RWPE2 (cell line): ENCODE data around the gene CABS1.

Experiments
- ATAC-seq: fragments of 200-7000 bp; cut with Tn5 transposase; 3 replicates; pipeline ENCODE4 v1.9.1; 2021; ENCODE audit warnings: low read depth
- DNase-seq: peaks from one replicate; pipeline ENCODE4 v3.0.0-alpha.2; 2020; ENCODE audit warnings: low spot score
- H3K27ac ChIP-seq: fragments of 450-650 bp; 2 replicates; pipeline ENCODE4 v1.5.1; 2017; ENCODE audit warnings: mild to moderate bottlenecking; ENCODE audit not compliant: poor library complexity, severe bottlenecking
- H3K27me3 ChIP-seq: fragments of 250-450 bp; sonication (Bioruptor Pico); 2 replicates; pipeline ENCODE4 v1.5.1; 2021; ENCODE audit warnings: mild to moderate bottlenecking, moderate library complexity; ENCODE audit not compliant: insufficient read depth, poor library complexity, severe bottlenecking
- H3K36me3 ChIP-seq: fragments of 250-450 bp; sonication (Bioruptor Pico); 2 replicates; pipeline ENCODE4 v1.5.1; 2020; ENCODE audit warnings: low read depth, mild to moderate bottlenecking, moderate library complexity
- H3K4me1 ChIP-seq: fragments of 250-450 bp; sonication (Bioruptor Pico); 2 replicates; pipeline ENCODE4 v1.5.1; 2021; ENCODE audit warnings: mild to moderate bottlenecking, moderate library complexity; ENCODE audit not compliant: insufficient read depth, poor library complexity, severe bottlenecking
- H3K4me3 ChIP-seq: fragments of 250-450 bp; sonication (Bioruptor Pico); 2 replicates; pipeline ENCODE4 v1.5.1; 2021; ENCODE audit warnings: mild to moderate bottlenecking, moderate library complexity; ENCODE audit not compliant: severe bottlenecking
- H3K9me3 ChIP-seq: fragments of 250-450 bp; sonication (Bioruptor Pico); 2 replicates; pipeline ENCODE4 v1.5.1; 2021; ENCODE audit warnings: mild to moderate bottlenecking, moderate library complexity; ENCODE audit not compliant: severe bottlenecking
- TF ChIP-seq, protein P1 (sequence below): fragments of 450-650 bp; IDR thresholded peaks from one replicate; pipeline ENCODE4 v1.5.1; 2017; ENCODE audit warnings: mild to moderate bottlenecking, moderate library complexity; ENCODE audit not compliant: poor library complexity, severe bottlenecking

The CABS1 gene

DNA sequence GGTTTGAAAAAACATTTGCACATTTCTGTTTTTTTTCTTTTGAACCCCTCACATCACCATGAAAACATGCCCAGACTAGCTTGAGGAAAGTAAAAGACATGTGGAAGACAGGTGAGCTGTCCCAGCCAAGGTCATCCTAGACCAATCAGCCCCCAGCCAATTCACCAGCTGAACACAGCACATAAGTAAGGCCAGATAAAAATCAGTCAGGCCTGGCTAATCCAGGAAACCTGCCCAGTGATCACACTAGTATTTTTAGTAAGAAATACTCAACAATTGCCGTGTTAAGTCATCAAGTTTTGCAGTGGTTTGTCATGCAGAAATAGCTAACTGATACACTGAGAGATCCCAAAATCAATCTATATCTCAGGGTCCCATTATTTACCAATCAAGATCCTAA lies 21.4 kb downstream of the CABS1 start:
- H3K4me3 ChIP-seq = no peak overlapping the region

DNA sequence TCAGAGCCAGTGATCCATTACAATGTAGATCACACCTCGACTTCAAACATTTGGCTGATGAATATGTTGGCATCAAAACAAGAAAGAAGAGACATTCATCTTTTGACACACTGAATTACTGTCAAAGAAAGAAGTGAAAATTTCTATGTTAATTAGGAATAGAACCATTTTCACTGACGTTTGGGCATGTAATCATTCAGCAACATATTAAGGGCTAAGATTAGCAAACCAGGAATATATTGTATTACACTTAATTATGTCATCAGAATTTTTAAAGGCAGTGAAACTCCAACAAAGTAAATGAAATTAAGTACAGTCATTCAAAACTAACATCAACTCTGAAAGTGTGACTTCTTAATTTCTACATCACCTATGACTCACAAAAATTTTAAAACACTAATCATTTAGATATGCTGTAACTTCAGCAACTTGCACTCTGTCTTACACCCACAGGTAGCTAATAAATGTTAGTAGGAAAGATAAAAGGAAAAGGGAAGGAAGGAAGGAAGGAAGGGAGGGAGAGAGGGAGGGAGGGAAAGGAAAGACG lies 24.4 kb downstream of the CABS1 start:
- H3K27ac ChIP-seq = no peak overlapping the region
- TF ChIP-seq, protein P1, sequence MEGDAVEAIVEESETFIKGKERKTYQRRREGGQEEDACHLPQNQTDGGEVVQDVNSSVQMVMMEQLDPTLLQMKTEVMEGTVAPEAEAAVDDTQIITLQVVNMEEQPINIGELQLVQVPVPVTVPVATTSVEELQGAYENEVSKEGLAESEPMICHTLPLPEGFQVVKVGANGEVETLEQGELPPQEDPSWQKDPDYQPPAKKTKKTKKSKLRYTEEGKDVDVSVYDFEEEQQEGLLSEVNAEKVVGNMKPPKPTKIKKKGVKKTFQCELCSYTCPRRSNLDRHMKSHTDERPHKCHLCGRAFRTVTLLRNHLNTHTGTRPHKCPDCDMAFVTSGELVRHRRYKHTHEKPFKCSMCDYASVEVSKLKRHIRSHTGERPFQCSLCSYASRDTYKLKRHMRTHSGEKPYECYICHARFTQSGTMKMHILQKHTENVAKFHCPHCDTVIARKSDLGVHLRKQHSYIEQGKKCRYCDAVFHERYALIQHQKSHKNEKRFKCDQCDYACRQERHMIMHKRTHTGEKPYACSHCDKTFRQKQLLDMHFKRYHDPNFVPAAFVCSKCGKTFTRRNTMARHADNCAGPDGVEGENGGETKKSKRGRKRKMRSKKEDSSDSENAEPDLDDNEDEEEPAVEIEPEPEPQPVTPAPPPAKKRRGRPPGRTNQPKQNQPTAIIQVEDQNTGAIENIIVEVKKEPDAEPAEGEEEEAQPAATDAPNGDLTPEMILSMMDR = no peak
- ATAC-seq = peak; percentile 45; the same call in 1 of the 3 replicates
- H3K27me3 ChIP-seq = no peaks in the 10 kb centered on the region
- H3K9me3 ChIP-seq = no peaks in the 10 kb centered on the region
- no peaks in the 10 kb centered on the region for H3K36me3 ChIP-seq
- DNase-seq = no peak
- no peaks in the 10 kb centered on the region for H3K4me1 ChIP-seq
- no peak overlapping the region for H3K4me3 ChIP-seq

More for the DNA sequence above, 21.4 kb downstream of the CABS1 start:
- Histone ChIP-seq H3K27ac (no peak overlapping the region), H3K4me1 (no peaks in the 10 kb centered on the region), H3K36me3 (no peaks in the 10 kb centered on the region), H3K9me3 (no peaks in the 10 kb centered on the region), H3K27me3 (no peaks in the 10 kb centered on the region)
- ATAC-seq (0 out of 3 replicates have a peak, but pooled peaks have one; percentile 36), DNase-seq (no peak)
- TF ChIP-seq, protein P1 = no peak

DNA sequence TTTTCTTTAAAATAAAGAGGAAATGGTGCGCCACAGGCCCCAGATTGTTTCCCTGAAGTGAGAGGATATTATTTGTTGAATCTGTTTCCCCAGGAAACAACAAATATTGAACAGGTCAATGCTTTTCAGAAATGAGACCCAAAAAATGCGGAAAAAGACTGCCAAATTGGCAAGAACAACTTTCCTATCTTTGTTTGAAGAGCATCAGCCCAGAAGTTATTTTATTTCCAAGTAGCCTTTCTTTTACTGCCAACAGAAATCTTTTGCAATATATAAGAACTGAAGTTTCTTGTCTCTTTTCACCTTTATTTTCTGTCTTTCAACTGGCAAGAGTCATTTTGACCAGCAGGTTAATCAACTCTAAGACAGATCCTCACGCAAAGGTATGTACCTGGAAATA lies 25.7 kb downstream of the CABS1 start, which contains the start of gene SMR3A:
Gene SMR3A, plus strand, starts transcription at position 301 of the 400 bp plus-strand sequence. CDS start 1,356 bp downstream, outside the sequence.
- Histone ChIP-seq H3K27ac (no peak within 1 kb of the TSS), H3K27me3 (no peaks in the 10 kb centered on the region), H3K36me3 (no peaks in the 10 kb centered on the region), H3K4me3 (no peak within 1 kb of the TSS), H3K9me3 (no peaks in the 10 kb centered on the region), H3K4me1 (peaks cover 3% of the 10 kb centered on the region)
- no peak for DNase-seq
- no peak for ATAC-seq
- TF ChIP-seq, protein P1 = no peak

DNA sequence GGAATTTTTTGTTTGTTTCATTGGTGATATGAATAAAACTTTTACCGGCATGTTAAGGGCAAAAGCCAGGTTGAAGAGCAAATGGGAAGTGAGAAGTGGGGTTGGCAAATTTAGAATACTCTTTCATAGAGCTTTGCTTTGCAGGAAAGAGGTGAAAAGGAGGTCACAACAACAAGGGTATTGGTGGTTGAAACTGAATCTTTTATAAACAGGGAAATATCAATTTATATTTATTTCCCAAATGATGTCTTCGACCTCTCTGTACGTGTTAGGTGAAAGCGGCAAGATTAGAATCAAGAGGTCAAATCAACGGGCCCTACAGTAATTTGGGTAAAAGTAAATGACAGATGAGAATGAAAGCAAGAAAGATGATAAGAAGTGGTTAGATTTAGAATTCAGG lies 29.2 kb downstream of the CABS1 start:
- DNase-seq = no peak
- no peak overlapping the region for H3K4me3 ChIP-seq
- H3K9me3 ChIP-seq = no peaks in the 10 kb centered on the region
- H3K36me3 ChIP-seq = no peaks in the 10 kb centered on the region
- peaks cover 3% of the 10 kb centered on the region for H3K4me1 ChIP-seq
- H3K27ac ChIP-seq = no peak overlapping the region
- TF ChIP-seq, protein P1 = no peak
- H3K27me3 ChIP-seq = no peaks in the 10 kb centered on the region
- no peak for ATAC-seq

DNA sequence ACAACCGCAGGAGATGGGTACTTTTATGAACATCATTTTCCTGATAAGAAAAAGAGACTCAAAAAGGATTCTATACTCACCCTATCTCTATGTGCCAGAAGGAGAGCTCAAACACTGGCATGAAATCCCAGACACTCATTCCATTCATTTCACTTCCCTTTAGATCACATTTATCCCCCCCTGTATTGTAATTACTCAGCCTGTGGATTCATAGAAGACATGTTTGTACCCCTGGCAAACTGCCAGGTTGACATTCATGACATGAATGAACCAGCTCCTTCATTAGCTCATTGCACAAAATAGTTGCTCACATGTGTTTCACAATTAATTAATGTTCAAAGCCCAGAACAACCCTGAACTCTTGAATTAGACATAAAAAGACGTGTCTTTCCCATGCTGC lies 30.7 kb downstream of the CABS1 start:
- Histone ChIP-seq H3K4me3 (no peak overlapping the region), H3K36me3 (no peaks in the 10 kb centered on the region), H3K27me3 (no peaks in the 10 kb centered on the region), H3K27ac (no peak overlapping the region), H3K4me1 (peaks cover 3% of the 10 kb centered on the region), H3K9me3 (no peaks in the 10 kb centered on the region)
- TF ChIP-seq, protein P1 = no peak
- ATAC-seq (peak; percentile 83), DNase-seq (peak; percentile 57)
